ENCODE measurements around the gene SNUPN. TPM values are rescaled to one million over a fixed set of nuclear protein-coding genes. Genes with fewer than 3 reads are reported as not detected.

The SNUPN gene
- total and polyA plus RNA-seq, 4 donors, result 19.1 to 24.6 (median 21.1) TPM

- Histone ChIP-seq H3K27me3 (ENCODE audit: control insufficient read depth in 3 of 3, insufficient read depth in 3 of 3, low read length in 2 of 3) (no peaks in the 10 kb centered on the region), H3K9ac (ENCODE audit: insufficient read depth in 1 of 2, low read length in 2 of 2) (no peak overlapping the region), H3K27ac (ENCODE audit: low read depth in 1 of 2, low read length in 1 of 2) (no peak overlapping the region), H3K36me3 (ENCODE audit: control insufficient read depth in 4 of 4, insufficient read depth in 4 of 4, low read length in 4 of 4) (peaks cover 0 to 4% (median 0%) of the 10 kb centered on the region in 4 donors), H3K9me3 (ENCODE audit: control insufficient read depth in 4 of 4, insufficient read depth in 3 of 4, low read length in 3 of 4) (no peaks in the 10 kb centered on the region), H3K4me3 (no peak overlapping the region), H3K4me1 (ENCODE audit: control insufficient read depth in 5 of 5, insufficient read depth in 5 of 5, low read length in 5 of 5) (peaks cover 0 to 24% (median 8%) of the 10 kb centered on the region in 5 donors)
- 80 to 81% methylated on average over 2 of the region's 2 CpGs for WGBS, 2 donors
- TF ChIP-seq, protein P1, sequence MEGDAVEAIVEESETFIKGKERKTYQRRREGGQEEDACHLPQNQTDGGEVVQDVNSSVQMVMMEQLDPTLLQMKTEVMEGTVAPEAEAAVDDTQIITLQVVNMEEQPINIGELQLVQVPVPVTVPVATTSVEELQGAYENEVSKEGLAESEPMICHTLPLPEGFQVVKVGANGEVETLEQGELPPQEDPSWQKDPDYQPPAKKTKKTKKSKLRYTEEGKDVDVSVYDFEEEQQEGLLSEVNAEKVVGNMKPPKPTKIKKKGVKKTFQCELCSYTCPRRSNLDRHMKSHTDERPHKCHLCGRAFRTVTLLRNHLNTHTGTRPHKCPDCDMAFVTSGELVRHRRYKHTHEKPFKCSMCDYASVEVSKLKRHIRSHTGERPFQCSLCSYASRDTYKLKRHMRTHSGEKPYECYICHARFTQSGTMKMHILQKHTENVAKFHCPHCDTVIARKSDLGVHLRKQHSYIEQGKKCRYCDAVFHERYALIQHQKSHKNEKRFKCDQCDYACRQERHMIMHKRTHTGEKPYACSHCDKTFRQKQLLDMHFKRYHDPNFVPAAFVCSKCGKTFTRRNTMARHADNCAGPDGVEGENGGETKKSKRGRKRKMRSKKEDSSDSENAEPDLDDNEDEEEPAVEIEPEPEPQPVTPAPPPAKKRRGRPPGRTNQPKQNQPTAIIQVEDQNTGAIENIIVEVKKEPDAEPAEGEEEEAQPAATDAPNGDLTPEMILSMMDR (IDR thresholded peaks at IDR 0.05; ENCODE audit: control extremely low read depth, extremely low read depth), result no peak
- ATAC-seq (ENCODE audit: insufficient read depth, low FRiP score), result no peak
- DNase-seq, result no peak
Observed at GRCh38 chr15:75644376-75644775, 18.9 kb upstream of the SNUPN start.

GRCh38 chr15:75641603-75642002 lies 16.1 kb upstream of the SNUPN start:
- peaks cover 3 to 30% (median 10%) of the 10 kb centered on the region in 5 donors for H3K4me1 ChIP-seq (ENCODE audit: control insufficient read depth in 5 of 5, insufficient read depth in 5 of 5, low read length in 5 of 5)

GRCh38 chr15:75641179-75641503 lies 15.6 kb upstream of the SNUPN start:
- DNase-seq, result no peak

More at GRCh38 chr15:75641603-75642002, 16.1 kb upstream of the SNUPN start:
- ATAC-seq (ENCODE audit: insufficient read depth, low FRiP score) (no peak), DNase-seq (no peak)
- Histone ChIP-seq H3K4me3 (no peak overlapping the region), H3K9ac (ENCODE audit: insufficient read depth in 1 of 2, low read length in 2 of 2) (no peak overlapping the region), H3K36me3 (ENCODE audit: control insufficient read depth in 4 of 4, insufficient read depth in 4 of 4, low read length in 4 of 4) (peaks cover 0 to 5% (median 2%) of the 10 kb centered on the region in 4 donors), H3K27ac (ENCODE audit: low read depth in 1 of 2, low read length in 1 of 2) (no peak overlapping the region), H3K9me3 (ENCODE audit: control insufficient read depth in 4 of 4, insufficient read depth in 3 of 4, low read length in 3 of 4) (no peaks in the 10 kb centered on the region), H3K27me3 (ENCODE audit: control insufficient read depth in 3 of 3, insufficient read depth in 3 of 3, low read length in 2 of 3) (no peaks in the 10 kb centered on the region)
- TF ChIP-seq, protein P1 (IDR thresholded peaks at IDR 0.05; ENCODE audit: control extremely low read depth, extremely low read depth), result no peak
- WGBS, 2 donors, result 77 to 81% methylated on average over 5 of the region's 5 CpGs

More at GRCh38 chr15:75641179-75641503, 15.6 kb upstream of the SNUPN start:
- H3K4me1 ChIP-seq (ENCODE audit: control insufficient read depth in 5 of 5, insufficient read depth in 5 of 5, low read length in 5 of 5), result peaks cover 3 to 28% (median 10%) of the 10 kb centered on the region in 5 donors
- no peaks in the 10 kb centered on the region for H3K9me3 ChIP-seq (ENCODE audit: control insufficient read depth in 4 of 4, insufficient read depth in 3 of 4, low read length in 3 of 4)
- TF ChIP-seq, protein P1 (IDR thresholded peaks at IDR 0.05; ENCODE audit: control extremely low read depth, extremely low read depth), result no peak
- no peak for ATAC-seq (ENCODE audit: insufficient read depth, low FRiP score)
- 71 to 81% methylated on average over 4 of the region's 4 CpGs for WGBS, 2 donors
- H3K36me3 ChIP-seq (ENCODE audit: control insufficient read depth in 4 of 4, insufficient read depth in 4 of 4, low read length in 4 of 4), result peaks cover 0 to 5% (median 2%) of the 10 kb centered on the region in 4 donors
- no peak overlapping the region for H3K4me3 ChIP-seq
- no peak overlapping the region for H3K9ac ChIP-seq (ENCODE audit: insufficient read depth in 1 of 2, low read length in 2 of 2)
- no peaks in the 10 kb centered on the region for H3K27me3 ChIP-seq (ENCODE audit: control insufficient read depth in 3 of 3, insufficient read depth in 3 of 3, low read length in 2 of 3)
- H3K27ac ChIP-seq (ENCODE audit: low read depth in 1 of 2, low read length in 1 of 2), result no peak overlapping the region
